ENCODE measurements around the gene REV3L.

The REV3L gene

GRCh38 chr6:111469543-111469942, 13.5 kb downstream of the REV3L start:
- Histone ChIP-seq H3K27me3 (ENCODE audit: low read depth, low read length) (no peaks in the 10 kb centered on the region), H3K79me2 (ENCODE audit: low read length) (peaks cover 55% of the 10 kb centered on the region), H4K20me1 (ENCODE audit: insufficient read depth, low read length) (no peaks in the 10 kb centered on the region; the same call in 1 of the 2 replicates), H3K36me3 (replicated peaks; ENCODE audit: low read depth, low read length) (peaks cover 2% of the 10 kb centered on the region), H3K9ac (ENCODE audit: low read length) (no peak overlapping the region), H3K4me3 (ENCODE audit: low read length) (no peak overlapping the region), H3K9me3 (ENCODE audit: insufficient read depth, low read length) (no peaks in the 10 kb centered on the region), H2AFZ (ENCODE audit: low read depth, low read length) (no peak overlapping the region), H3K4me1 (ENCODE audit: low read length) (no peaks in the 10 kb centered on the region), H3K27ac (ENCODE audit: low read length) (no peak overlapping the region), H3K4me2 (ENCODE audit: low read length) (no peak overlapping the region)
- TF ChIP-seq CTCF (IDR thresholded peaks at IDR 0.05; ENCODE audit: low read depth, low read length): no peak
- no peak for TF ChIP-seq EZH2phosphoT487 (IDR thresholded peaks at IDR 0.05; ENCODE audit: low read depth)

- Histone ChIP-seq H3K27ac (ENCODE audit: low read length) (no peak overlapping the region), H3K79me2 (ENCODE audit: low read length) (peaks cover 45% of the 10 kb centered on the region), H3K27me3 (ENCODE audit: low read depth, low read length) (no peaks in the 10 kb centered on the region), H4K20me1 (ENCODE audit: insufficient read depth, low read length) (no peaks in the 10 kb centered on the region; the same call in 1 of the 2 replicates), H3K4me3 (ENCODE audit: low read length) (no peak overlapping the region), H3K4me1 (ENCODE audit: low read length) (no peaks in the 10 kb centered on the region), H3K36me3 (replicated peaks; ENCODE audit: low read depth, low read length) (peaks cover 2% of the 10 kb centered on the region), H3K9ac (ENCODE audit: low read length) (no peak overlapping the region), H2AFZ (ENCODE audit: low read depth, low read length) (no peak overlapping the region), H3K4me2 (ENCODE audit: low read length) (no peak overlapping the region), H3K9me3 (ENCODE audit: insufficient read depth, low read length) (no peaks in the 10 kb centered on the region)
- no peak for TF ChIP-seq EZH2phosphoT487 (IDR thresholded peaks at IDR 0.05; ENCODE audit: low read depth)
- no peak for TF ChIP-seq CTCF (IDR thresholded peaks at IDR 0.05; ENCODE audit: low read depth, low read length)
These were observed 14.5 kb downstream of the REV3L start for GRCh38 chr6:111468329-111469012.

GRCh38 chr6:111464184-111464583, 18.8 kb downstream of the REV3L start:
- TF ChIP-seq CTCF (IDR thresholded peaks at IDR 0.05; ENCODE audit: low read depth, low read length): no peak
- TF ChIP-seq EZH2phosphoT487 (IDR thresholded peaks at IDR 0.05; ENCODE audit: low read depth): no peak
- Histone ChIP-seq H3K9ac (ENCODE audit: low read length) (no peak overlapping the region), H3K4me3 (ENCODE audit: low read length) (no peak overlapping the region), H3K4me1 (ENCODE audit: low read length) (peaks cover 8% of the 10 kb centered on the region), H3K4me2 (ENCODE audit: low read length) (no peak overlapping the region), H2AFZ (ENCODE audit: low read depth, low read length) (no peak overlapping the region), H3K79me2 (ENCODE audit: low read length) (peaks cover 56% of the 10 kb centered on the region), H3K9me3 (ENCODE audit: insufficient read depth, low read length) (no peaks in the 10 kb centered on the region), H3K27me3 (ENCODE audit: low read depth, low read length) (no peaks in the 10 kb centered on the region), H4K20me1 (ENCODE audit: insufficient read depth, low read length) (0 out of 2 replicates have a peak, but pooled peaks cover 4% of the 10 kb centered on the region), H3K36me3 (replicated peaks; ENCODE audit: low read depth, low read length) (peaks cover 2% of the 10 kb centered on the region), H3K27ac (ENCODE audit: low read length) (no peak overlapping the region)

GRCh38 chr6:111462770-111463391, 20.1 kb downstream of the REV3L start:
- peaks cover 8% of the 10 kb centered on the region for H3K4me1 ChIP-seq (ENCODE audit: low read length)
- H2AFZ ChIP-seq (ENCODE audit: low read depth, low read length): no peak overlapping the region
- no peaks in the 10 kb centered on the region for H3K9me3 ChIP-seq (ENCODE audit: insufficient read depth, low read length)
- TF ChIP-seq CTCF (IDR thresholded peaks at IDR 0.05; ENCODE audit: low read depth, low read length) (no peak), EZH2phosphoT487 (IDR thresholded peaks at IDR 0.05; ENCODE audit: low read depth) (no peak)
- H3K79me2 ChIP-seq (ENCODE audit: low read length): peaks cover 64% of the 10 kb centered on the region
- no peak overlapping the region for H3K9ac ChIP-seq (ENCODE audit: low read length)
- 0 out of 2 replicates have a peak, but pooled peaks cover 10% of the 10 kb centered on the region for H4K20me1 ChIP-seq (ENCODE audit: insufficient read depth, low read length)
- H3K4me2 ChIP-seq (ENCODE audit: low read length): no peak overlapping the region
- no peak overlapping the region for H3K27ac ChIP-seq (ENCODE audit: low read length)
- H3K36me3 ChIP-seq (replicated peaks; ENCODE audit: low read depth, low read length): peaks cover 2% of the 10 kb centered on the region
- no peaks in the 10 kb centered on the region for H3K27me3 ChIP-seq (ENCODE audit: low read depth, low read length)
- H3K4me3 ChIP-seq (ENCODE audit: low read length): no peak overlapping the region

Data from OCI-LY3 (cell line).